ENCODE results near the gene SCAI. TPM values are rescaled to one million over a fixed set of nuclear protein-coding genes. Genes with fewer than 3 reads are reported as not detected.

SCAI gene
- total and polyA plus RNA-seq, 10 donors, result 1.6 to 19.6 (median 7.5) TPM

GRCh38 chr9:125008599-125008998 lies 134.7 kb downstream of the SCAI start:
- H3K27me3 ChIP-seq (replicated peaks in 1 of 7), result no peaks in the 10 kb centered on the region
- no peak overlapping the region for H3K4me3 ChIP-seq
- intact Hi-C loops (cut with DNase I; ENCODE audit: low total_unique reads), result no loop called here
- H3K27ac ChIP-seq, result no peak overlapping the region
- TF ChIP-seq POLR2AphosphoS5 (IDR thresholded peaks at IDR 0.05) (no peak), CTCF (IDR thresholded peaks at IDR 0.05 in 8 of 11, conservative IDR thresholded peaks at IDR 0.05 in 3 of 11) (no peak), POLR2A (IDR thresholded peaks at IDR 0.05) (no peak)
- no peak for DNase-seq
- H3K4me1 ChIP-seq, result no peaks in the 10 kb centered on the region
- WGBS, 5 donors, result 89 to 96% (median 95%) methylated on average over 2 of the region's 2 CpGs
- H3K36me3 ChIP-seq, result peaks cover 0 to 22% (median 8%) of the 10 kb centered on the region in 6 donors
- no peaks in the 10 kb centered on the region for H3K9me3 ChIP-seq

- Histone ChIP-seq H3K27ac (no peak overlapping the region), H3K9me3 (no peaks in the 10 kb centered on the region), H3K36me3 (peaks cover 0 to 45% (median 14%) of the 10 kb centered on the region in 6 donors), H3K4me3 (no peak overlapping the region), H3K4me1 (no peaks in the 10 kb centered on the region), H3K27me3 (replicated peaks in 1 of 7) (no peaks in the 10 kb centered on the region)
- intact Hi-C loops (cut with DNase I; ENCODE audit: low total_unique reads), result no loop called here
- TF ChIP-seq CTCF (IDR thresholded peaks at IDR 0.05 in 8 of 11, conservative IDR thresholded peaks at IDR 0.05 in 3 of 11) (no peak), POLR2AphosphoS5 (IDR thresholded peaks at IDR 0.05) (no peak), POLR2A (IDR thresholded peaks at IDR 0.05) (no peak)
- WGBS, 5 donors, result 95 to 97% (median 96%) methylated on average over 7 of the region's 7 CpGs
- no peak for DNase-seq
Measured at GRCh38 chr9:125003332-125003731, 140.0 kb downstream of the SCAI start.

GRCh38 chr9:124983698-124984097 lies 159.6 kb downstream of the SCAI start:
- Histone ChIP-seq H3K36me3 (peaks cover 0 to 36% (median 0%) of the 10 kb centered on the region in 6 donors), H3K4me1 (no peaks in the 10 kb centered on the region), H3K9me3 (no peaks in the 10 kb centered on the region), H3K27ac (no peak overlapping the region), H3K27me3 (replicated peaks in 1 of 7) (no peaks in the 10 kb centered on the region), H3K4me3 (no peak overlapping the region)
- intact Hi-C loops (cut with DNase I; ENCODE audit: low total_unique reads), result no loop called here
- no peak for DNase-seq
- no peak for TF ChIP-seq CTCF (IDR thresholded peaks at IDR 0.05 in 8 of 11, conservative IDR thresholded peaks at IDR 0.05 in 3 of 11)
- TF ChIP-seq POLR2A (IDR thresholded peaks at IDR 0.05), result no peak
- TF ChIP-seq POLR2AphosphoS5 (IDR thresholded peaks at IDR 0.05), result no peak
- 95 to 100% (median 98%) methylated on average over 1 of the region's 1 CpG for WGBS, 5 donors

GRCh38 chr9:124980431-124980830 lies 162.9 kb downstream of the SCAI start:
- H3K27ac ChIP-seq, result no peak overlapping the region
- no peak overlapping the region for H3K4me3 ChIP-seq
- no peaks in the 10 kb centered on the region for H3K4me1 ChIP-seq
- no peak for DNase-seq
- TF ChIP-seq POLR2A (IDR thresholded peaks at IDR 0.05) (no peak), CTCF (IDR thresholded peaks at IDR 0.05 in 8 of 11, conservative IDR thresholded peaks at IDR 0.05 in 3 of 11) (no peak), POLR2AphosphoS5 (IDR thresholded peaks at IDR 0.05) (no peak)
- H3K36me3 ChIP-seq, result peaks cover 0 to 28% (median 0%) of the 10 kb centered on the region in 6 donors
- intact Hi-C loops (cut with DNase I; ENCODE audit: low total_unique reads), result no loop called here
- WGBS, 5 donors, result 92 to 98% (median 95%) methylated on average over 4 of the region's 4 CpGs
- no peaks in the 10 kb centered on the region for H3K27me3 ChIP-seq (replicated peaks in 1 of 7)
- no peaks in the 10 kb centered on the region for H3K9me3 ChIP-seq

Data from spleen (tissue), 11 donors.